NCI-H1417 (cell line): Measurements from ENCODE around the gene PARD3.
A peak's percentile ranks its signal among the peaks of the same experiment; 100 is the strongest.
"Not testable (repeated sequence)": the region's sequence is repeated elsewhere in the genome, so short reads cannot be mapped to it uniquely, and the experiment has no call there.

Experiments used
- DNase-seq, 3 experiments: peaks; one replicate each; lab custom pipeline; 2025; lab: John Stamatoyannopoulos, UW

The PARD3 gene

DNA sequence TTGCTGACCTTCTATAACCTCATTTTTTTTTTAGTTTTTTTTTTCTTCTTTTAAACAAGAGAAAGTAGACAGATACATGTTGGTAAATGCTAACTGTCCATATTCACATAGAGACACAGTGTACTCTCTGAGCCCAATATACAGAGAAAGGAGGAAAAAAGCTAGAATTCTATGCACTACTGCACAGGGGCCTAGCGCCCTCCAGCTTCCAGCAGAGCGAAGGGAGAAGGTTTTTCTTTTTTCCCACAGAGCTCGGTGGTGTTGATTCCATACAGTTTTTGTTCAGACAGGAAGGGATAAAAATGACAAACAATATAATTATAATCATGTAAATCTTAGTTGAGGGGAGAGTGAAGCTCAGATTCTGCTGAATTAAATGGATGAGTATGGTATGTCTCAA, 423.9 kb downstream of the PARD3 start:
- not testable (repeated sequence) for DNase-seq

DNA sequence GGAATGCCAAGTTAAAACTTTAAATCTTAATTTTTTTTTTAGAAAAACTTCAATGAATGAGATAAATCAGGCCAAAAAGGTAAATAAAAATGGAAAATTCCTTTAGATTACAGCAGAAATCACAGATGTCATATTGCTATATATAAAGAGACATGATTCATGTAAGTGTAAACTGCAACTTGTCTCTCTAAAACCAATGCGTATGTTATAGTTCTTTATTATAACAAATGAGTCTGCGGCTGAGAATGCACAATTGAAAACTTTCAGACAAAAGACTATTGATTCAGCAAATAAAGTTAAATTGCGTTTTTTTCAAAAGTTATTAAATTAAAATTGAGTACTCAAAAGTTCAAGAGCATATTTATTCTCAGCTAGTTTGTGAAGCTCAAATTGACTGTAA, 425.3 kb downstream of the PARD3 start:
- DNase-seq = no peak

DNA sequence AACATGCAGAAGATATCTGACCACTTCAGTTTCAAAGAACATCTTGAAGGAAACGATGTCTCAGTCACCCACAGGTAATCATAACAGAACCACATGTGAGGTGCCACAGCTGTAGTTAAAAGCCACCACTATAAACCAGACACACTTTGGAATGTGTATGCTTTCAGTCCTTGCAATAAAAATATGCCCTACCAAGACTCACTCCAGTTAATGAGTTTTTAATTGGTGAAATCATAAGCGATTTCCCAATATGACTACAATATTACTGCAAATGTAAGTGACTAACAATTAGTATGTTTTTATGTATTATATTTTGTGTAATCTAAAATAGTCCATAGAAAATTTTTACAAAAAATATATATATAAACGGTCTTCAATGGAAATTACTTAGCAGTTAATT, 428.2 kb downstream of the PARD3 start:
- no peak for DNase-seq

DNA sequence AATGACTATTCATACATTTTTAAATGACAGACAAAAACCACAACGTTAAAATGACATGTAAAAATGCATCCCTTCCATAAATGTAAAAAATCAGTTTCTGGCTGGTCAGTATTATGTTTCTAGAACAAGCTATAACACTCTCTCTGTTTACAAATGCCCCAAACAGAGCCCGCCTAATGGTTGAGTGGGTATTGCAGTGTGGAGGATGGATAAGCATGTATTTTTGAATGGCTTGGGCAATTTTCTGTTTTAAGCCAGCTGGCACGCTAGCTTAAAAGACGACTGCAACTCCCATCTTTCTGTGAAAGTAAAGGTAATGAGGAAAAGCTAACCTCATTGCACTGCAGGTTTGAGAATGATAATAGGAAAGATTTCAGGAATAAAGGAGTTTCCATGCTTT, 430.7 kb downstream of the PARD3 start:
- peak in 1 of 3 experiments; percentile 2 for DNase-seq

DNA sequence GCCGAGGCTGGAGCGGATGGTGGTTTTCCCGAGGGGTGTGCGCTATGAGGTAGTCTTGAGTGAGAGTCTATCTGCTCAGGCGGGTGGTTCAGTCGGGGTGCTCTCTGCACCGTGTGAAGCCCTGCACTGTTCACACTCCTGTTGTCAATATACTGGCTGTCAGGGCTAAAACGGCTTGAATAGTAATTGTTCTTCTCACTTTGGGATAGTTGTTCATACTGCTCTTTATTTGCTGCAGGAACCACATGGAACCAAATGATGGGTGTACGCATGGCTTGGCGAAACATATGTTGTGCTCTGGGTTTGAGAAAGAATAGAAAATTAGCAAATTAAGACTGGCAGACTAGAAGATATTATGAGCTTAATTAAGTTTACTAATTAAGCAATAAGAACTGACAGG, 432.5 kb downstream of the PARD3 start:
- no peak for DNase-seq

DNA sequence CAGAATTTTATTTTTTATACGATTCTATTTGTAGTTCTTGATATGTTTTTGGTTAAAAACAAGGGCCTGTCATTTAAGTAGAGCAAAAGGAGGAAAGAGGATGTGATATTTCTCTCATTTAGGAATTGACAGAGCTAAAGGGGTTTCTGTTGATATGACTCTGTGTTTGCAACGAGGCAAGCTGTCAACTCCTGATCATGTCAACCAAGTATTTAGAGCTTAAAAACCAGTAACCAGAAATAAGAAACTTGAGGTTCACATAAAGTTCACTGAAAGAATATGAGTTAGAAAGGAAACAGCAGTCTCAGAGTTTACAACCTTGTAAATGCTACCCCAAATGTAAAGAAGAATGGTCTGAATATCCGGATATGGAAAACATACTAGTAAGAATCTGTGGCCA, 434.2 kb downstream of the PARD3 start:
- DNase-seq = no peak

DNA sequence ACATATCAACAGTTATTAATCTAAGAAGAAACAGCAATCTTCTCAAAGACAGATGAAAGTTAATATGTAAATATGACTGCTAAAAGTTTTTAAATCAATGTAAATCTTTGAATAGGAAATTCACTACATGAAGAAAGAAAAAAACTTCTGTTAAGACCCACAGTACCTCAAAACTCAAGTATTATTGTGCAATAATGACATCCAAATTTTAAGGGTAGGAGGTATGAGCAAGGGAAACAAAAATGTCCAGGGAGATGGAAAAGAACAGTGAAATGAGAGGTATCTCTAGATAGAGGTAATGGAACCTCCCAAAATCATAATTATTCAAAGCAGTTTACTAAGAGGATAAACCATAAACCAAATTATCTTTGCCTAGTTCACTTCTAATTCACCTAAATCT, 436.8 kb downstream of the PARD3 start:
- no peak for DNase-seq

DNA sequence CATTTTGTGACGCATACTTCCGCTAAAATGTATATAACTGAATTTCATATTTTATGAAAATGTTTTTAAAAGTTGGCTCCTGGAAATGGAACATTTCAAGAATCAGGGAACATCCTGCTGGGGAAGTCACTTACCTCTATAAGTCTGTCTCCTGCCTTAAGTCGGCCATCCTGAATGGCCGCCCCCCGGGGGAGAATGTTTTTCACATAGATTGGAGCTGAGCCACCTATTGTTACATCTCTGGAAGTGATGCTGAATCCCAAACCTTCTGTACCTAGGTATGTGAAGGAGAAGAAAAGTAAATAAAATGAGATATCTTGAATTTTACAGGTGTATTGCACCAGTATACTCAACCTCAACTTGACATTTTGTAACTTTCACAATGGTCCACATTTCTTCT, 437.3 kb downstream of the PARD3 start:
- DNase-seq = no peak

DNA sequence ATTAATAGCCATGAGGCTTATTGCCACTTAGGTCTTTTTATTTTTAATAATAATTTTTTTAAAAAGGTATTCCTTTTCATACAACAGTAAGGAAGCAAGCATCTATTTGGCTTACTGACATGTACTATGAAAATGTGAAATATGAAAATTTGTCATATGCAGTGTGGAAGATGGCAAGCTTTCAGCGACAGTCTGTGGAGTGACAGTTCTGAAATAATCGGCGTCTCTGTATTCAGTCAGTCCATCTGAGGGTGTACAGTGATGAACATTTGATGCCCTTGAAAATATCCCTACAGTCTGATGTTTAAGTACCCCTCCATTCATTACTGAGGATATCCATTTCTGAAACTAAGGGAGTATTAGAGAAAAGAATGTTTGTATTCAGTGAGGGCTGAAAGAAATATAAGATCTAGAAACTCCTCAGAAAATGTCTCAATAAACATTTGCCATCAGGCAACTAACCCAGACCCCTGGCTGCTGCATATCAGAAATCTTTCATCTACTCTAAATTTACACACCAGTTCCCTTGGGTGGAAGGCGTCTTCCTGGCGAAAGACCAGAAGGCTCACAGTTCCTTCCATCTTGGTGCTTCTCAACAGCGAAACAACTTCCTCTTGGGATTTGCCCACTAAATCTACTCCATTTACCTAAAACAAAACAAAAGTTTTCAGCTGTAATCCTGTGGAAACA, 440.6 kb downstream of the PARD3 start:
- no peak for DNase-seq

DNA sequence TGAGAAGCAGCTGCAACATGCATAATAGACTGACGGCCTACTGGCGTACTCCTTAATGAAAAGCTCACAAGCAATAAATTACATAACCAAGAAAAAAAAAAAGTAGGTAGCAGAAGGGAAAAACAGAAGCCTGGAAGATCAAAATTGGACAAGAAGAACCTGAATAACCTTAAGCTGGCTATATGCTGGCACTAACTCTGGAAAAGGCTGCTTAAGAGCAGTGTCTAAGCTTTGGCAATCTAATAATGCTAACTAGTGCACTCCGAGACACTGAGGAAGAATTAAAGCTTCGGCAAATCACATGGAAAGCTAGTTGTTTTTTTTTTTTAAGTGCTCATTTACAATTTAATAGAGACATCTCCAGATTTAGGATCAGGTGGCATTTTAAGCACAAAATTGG, 441.9 kb downstream of the PARD3 start:
- peak in 2 of 3 experiments; percentile 11 to 54 for DNase-seq

DNA sequence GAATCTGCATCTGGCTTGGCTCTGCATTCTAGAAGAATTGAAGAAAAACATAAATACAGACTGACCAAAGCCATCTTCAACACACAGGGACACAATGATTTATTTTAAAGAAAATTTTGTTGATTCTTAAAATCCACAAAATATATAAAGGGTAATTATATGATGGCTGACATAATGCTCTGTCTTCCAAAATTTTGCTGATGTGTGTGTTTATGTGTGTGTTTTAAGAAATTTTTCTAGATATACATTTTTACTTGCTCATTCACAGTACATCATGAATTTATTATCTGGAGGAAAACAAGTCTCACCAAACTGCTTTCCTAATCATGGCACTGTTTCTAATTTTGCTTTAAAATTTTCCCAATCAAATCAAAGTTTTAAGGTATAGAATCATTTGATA, 442.6 kb downstream of the PARD3 start:
- DNase-seq = peak in 1 of 3 experiments; percentile 0

DNA sequence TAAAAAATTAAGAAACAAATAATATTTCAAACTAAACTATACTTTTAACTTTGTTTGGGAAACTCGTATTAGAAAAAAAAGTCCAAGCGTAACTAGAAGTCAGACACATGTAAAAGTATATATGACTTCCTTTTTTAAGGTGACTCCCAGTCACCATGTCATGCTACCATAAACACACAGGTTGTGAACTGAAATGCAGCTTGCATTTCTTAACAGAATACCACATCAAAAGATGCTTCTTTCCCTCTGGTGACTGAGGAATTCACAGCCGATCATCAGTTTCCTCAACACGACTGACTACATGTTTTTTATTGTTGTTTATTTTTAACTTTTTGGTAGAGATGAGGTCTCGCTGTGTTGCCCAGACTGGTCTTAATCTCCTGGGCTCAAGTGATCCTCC, 445.0 kb downstream of the PARD3 start:
- DNase-seq = no peak

DNA sequence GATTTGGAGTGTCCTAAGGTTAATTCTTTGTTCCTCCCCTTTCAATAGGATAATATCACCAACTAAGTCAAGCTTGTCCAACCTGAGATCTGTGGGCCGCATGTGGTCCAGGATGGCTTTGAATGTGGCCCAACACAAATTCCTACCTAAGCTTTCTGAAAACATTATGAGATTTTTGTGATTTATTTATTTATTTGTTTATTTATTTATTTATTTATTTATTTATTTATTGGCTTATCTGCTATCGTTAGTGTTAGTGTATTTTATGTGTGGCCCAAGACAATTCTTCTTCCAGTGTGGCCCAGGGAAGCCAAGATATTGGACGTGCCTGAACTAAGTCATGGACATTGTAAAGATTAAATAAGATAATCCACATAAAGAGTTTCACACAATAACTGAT, 446.0 kb downstream of the PARD3 start:
- no peak for DNase-seq

DNA sequence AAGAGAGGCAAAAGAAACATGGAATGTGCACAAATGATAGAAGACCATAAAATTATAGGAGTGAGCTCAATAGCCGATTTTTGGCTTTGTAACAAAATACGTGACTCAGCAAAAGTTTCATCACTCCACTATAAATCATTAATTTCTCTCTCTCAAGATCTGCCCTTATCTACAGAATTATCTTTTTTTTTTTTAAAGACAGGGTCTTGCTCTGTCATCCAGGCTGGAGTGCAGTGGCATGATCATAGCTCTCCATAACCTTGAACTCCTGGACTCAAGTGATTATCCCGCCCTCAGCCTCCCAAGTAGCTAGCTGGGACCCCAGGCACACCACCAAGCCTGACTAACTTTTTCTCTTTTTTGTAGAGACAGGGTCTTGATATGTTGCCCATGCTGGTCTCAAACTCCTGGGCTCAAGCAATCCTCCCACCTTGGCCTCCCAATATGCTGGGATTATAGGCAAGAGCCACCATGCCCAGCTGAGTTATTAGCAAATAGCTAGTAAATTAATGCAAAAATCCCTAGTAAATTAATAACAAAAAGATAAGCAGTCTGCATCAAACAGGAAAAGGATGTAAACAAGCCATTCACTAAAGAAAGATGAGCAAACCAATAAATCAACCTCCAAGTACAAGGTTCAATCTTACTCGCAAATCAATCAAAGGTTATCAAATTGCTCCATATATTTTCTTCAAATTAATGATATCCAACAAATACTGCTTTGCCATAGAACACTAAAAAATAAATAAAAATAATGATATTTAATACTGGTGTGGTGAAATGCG, 450.7 kb downstream of the PARD3 start:
- DNase-seq = no peak

DNA sequence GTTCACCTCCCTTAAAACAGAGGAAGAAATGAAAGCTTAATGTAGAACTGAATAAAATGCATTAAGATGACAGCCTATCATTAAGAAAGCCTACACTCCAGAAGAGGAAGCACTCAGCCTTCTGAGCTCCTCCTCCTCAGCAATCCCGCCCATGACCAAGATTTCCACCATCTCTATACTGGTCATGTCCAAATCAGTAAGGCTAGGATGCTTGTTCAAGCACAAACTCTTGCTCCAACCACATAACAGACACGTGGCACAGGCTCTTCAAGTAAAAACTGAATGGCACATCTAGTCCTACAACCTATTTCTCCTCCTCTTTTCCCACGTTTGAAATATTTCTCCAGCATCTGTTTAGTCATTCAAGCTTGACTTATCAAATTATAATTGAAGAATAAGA, 454.1 kb downstream of the PARD3 start:
- DNase-seq = no peak

DNA sequence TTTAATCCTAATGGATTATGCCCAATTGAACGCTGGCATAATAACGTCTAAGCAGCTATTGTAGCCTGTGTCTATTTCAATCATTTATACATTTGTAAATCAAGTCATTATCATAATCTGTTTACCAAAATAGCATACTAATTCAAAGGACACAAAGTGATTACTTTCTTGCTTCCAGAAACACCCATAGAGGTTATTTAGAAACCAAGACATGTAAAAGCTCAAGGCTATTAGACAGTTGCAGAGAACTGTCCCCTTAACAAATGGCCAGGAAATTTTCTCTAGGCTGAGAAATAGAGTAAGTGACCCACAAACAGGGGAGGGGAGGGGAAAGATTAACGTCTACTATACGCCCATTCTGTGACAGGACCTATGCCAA, 455.7 kb downstream of the PARD3 start:
- no peak for DNase-seq

DNA sequence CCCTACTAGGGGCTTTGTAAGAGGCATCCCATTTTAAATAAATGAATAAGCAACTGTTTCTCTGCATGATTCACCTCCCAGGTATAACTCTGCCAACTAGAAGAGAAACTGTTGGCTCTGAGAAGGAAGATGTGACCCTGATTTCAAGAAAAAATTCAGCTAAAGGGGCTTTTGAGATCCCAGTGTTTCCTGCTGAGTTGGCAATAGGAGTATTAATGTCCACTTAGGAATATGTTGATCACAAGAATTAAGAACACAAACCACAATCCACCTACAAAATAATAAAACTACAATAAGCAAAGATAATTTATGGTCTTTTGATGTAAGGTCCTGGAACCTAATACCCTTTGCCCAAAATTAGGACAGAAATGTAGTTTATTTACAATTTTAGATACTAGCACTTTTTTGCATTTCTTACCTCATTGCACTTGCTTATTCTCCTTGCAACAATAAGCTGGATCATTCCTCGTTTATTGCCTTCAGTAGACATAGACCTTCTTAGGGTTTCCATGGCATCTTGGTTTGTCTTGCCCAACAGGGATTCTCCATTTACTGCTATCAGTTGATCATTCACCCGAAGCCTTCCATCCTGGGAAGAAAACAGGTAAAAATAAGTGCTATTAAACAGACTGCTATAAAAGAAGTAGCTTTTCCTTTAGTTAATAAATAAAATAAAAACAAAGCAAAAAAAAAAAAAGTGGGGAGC, 456.2 kb downstream of the PARD3 start:
- no peak for DNase-seq

DNA sequence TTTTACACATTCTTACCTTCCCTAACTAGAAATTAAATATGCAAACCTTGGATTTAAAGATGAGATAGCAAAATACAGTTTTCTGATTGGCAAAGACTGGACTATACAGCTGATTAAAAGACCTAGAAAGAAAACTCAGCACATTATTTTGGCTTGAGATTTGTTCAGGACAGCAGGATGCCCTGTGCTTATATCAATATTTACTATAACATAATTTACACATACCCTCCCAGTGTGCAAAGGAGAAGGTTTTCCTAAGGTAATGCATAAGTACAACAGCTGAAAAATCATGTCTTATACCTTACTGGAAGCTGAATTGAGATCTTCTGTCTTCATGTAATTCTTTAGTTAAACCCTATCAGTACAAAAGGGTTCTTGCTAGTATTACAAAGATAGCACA, 458.6 kb downstream of the PARD3 start:
- peak in 1 of 3 experiments; percentile 3 for DNase-seq

DNA sequence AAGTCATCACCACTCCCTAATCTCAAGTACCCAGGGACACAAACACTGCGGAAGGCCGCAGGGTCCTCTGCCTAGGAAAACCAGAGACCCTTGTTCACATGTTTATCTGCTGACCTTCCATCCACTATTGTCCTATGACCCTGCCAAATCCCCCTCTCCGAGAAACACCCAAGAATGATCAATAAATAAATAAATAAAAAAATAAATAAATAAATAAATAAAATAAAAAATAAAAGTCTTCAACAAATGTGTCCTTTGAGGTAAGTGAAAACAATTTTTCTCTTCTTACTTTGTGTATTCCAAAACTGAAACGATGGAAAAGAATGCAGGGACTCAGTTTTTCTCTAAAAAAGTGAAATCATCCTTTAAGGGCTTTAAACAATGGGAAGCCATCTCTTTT, 461.6 kb downstream of the PARD3 start:
- DNase-seq = not testable (repeated sequence)

DNA sequence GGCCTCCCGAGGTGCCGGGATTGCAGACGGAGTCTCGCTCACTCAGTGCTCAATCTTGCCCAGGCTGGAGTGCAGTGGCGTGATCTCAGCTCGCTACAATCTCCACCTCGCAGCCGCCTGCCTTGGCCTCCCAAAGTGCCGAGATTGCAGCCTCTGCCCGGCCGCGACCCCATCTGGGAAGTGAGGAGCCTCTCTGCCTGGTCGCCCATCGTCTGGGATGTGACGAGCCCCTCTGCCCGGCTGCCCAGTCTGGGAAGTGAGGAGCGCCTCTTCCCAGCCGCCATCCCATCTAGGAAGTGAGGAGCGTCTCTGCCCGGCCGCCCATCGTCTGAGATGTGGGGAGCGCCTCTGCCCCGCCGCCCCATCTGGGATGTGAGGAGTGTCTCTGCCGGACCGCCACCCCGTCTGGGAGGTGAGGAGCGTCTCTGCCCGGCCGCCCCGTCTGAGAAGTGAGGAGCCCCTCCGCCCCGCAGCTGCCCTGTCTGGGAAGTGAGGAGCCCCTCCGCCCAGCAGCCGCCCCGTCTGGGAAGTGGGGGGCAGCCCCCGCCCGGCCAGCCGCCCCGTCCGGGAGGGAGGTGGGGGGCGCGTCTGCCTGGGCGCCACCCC, 462.4 kb downstream of the PARD3 start:
- not testable (repeated sequence) for DNase-seq

DNA sequence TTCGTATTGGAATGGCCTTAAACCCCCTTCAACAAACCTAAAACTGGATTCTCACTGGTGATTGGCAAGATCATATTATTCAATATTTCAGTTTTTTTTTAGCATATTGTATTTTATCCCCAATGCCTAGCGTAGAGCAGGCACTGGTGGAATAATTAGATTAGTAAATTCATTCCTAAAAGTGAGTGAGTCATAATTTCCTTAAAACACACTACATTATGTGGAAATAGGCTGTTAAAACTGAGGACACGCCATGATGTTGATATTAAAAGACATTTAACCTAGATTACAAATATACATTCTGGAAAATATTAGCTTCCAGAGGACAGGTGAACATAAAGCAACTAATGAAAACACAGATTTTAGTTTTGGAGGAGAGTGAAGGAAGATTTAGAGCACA, 463.9 kb downstream of the PARD3 start:
- DNase-seq = no peak

DNA sequence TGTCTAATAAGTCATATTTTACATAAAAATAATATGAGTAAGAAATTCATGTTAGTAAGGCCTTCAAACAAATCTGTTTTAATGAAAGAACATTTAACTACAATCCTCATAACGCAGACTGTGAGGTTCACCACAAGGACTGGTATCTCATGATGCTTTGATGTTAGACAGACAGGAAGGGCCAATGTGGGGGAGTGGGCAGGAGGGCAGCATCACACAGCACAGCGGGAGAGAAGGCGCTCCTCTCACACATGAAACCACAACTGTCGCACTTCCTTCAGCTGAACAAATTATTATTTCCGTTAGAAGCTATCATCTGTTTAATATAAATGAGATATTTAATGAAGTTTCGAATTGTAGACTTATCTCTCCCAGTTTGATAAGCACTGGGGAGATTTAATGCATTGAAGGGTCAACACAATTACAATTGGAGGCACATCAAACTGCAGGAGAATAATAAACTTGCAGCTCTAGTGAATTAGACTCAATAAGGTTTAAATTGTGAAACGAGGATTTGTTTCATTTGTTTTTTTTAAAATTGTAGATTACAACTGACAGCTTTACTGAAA, 466.1 kb downstream of the PARD3 start:
- no peak for DNase-seq
